Eye (tissue), 1 donor: ENCODE results near the gene KRTAP10-4.
"Not testable (repeated sequence)": the region's sequence is repeated elsewhere in the genome, so short reads cannot be mapped to it uniquely, and the experiment has no call there.

Experiments used
- DNase-seq: peaks from one replicate; pipeline ENCODE4 v3.0.0-alpha.2; 2015

KRTAP10-4 gene

GRCh38 chr21:44573630-44574456 is at the start of gene KRTAP10-4:
TSS of gene KRTAP10-4 (plus strand) at chr21:44573729. CDS start at chr21:44573759, 30 bp downstream.
- DNase-seq: not testable (repeated sequence)

GRCh38 chr21:44524414-44525371 is 48.8 kb upstream of the KRTAP10-4 start:
- no peak for DNase-seq

GRCh38 chr21:44525391-44526095 is 48.0 kb upstream of the KRTAP10-4 start:
- DNase-seq: no peak

GRCh38 chr21:44526096-44526997 is 47.2 kb upstream of the KRTAP10-4 start:
- DNase-seq: no peak

- no peak for DNase-seq
Measured at GRCh38 chr21:44527156-44527982, 46.2 kb upstream of the KRTAP10-4 start.

GRCh38 chr21:44527983-44528633 is 45.4 kb upstream of the KRTAP10-4 start:
- DNase-seq: no peak

- no peak for DNase-seq
Measured at GRCh38 chr21:44528634-44528995, 44.9 kb upstream of the KRTAP10-4 start.

GRCh38 chr21:44529011-44529421 is 44.5 kb upstream of the KRTAP10-4 start:
- no peak for DNase-seq

GRCh38 chr21:44529503-44530125 is 43.9 kb upstream of the KRTAP10-4 start:
- DNase-seq: no peak

GRCh38 chr21:44530221-44530902 is 43.2 kb upstream of the KRTAP10-4 start:
- peak; percentile 14 for DNase-seq

- no peak for DNase-seq
Measured at GRCh38 chr21:44530903-44531605, 42.5 kb upstream of the KRTAP10-4 start.

GRCh38 chr21:44531606-44532564 is 41.6 kb upstream of the KRTAP10-4 start:
- peak; percentile 12 for DNase-seq

- no peak for DNase-seq
Measured at GRCh38 chr21:44532712-44533111, 40.8 kb upstream of the KRTAP10-4 start.

GRCh38 chr21:44533121-44533890 is 40.2 kb upstream of the KRTAP10-4 start:
- no peak for DNase-seq

- no peak for DNase-seq
Measured at GRCh38 chr21:44533891-44534627, 39.5 kb upstream of the KRTAP10-4 start.

GRCh38 chr21:44534688-44535087 is 38.8 kb upstream of the KRTAP10-4 start:
- no peak for DNase-seq
